Ishikawa (cell line): ENCODE results near the gene COX10.

Experiments
- CEBPB ChIP-seq: IDR thresholded peaks from 2 replicates; pipeline ENCODE4 v1.6.1; 2012
- CREB1 ChIP-seq: IDR thresholded peaks from 2 replicates; pipeline ENCODE4 v1.6.1; 2012; ENCODE audit warnings: low read depth
- EGR1 ChIP-seq: IDR thresholded peaks from 2 replicates; pipeline ENCODE4 v1.6.1; 2012
- EP300 ChIP-seq: IDR thresholded peaks from 2 replicates; pipeline ENCODE4 v1.6.1; 2012; ENCODE audit warnings: borderline replicate concordance
- FOXM1 ChIP-seq: IDR thresholded peaks from 2 replicates; pipeline ENCODE4 v1.6.1; 2012; ENCODE audit warnings: low read depth, borderline replicate concordance
- MAX ChIP-seq: IDR thresholded peaks from 2 replicates; pipeline ENCODE4 v1.6.1; 2012
- RAD21 ChIP-seq: IDR thresholded peaks from 2 replicates; pipeline ENCODE4 v1.6.1; 2012; ENCODE audit warnings: low read depth
- REST ChIP-seq: IDR thresholded peaks from 2 replicates; pipeline ENCODE4 v1.6.1; 2012; ENCODE audit warnings: low read depth, mild to moderate bottlenecking
- TAF1 ChIP-seq: IDR thresholded peaks from 2 replicates; pipeline ENCODE4 v1.6.1; 2012; ENCODE audit warnings: low read depth, mild to moderate bottlenecking
- TCF12 ChIP-seq: IDR thresholded peaks from 2 replicates; pipeline ENCODE4 v1.6.1; 2012; ENCODE audit warnings: low read depth
- TEAD4 ChIP-seq: IDR thresholded peaks from 2 replicates; pipeline ENCODE4 v1.6.1; 2012
- YY1 ChIP-seq: IDR thresholded peaks from 2 replicates; pipeline ENCODE4 v1.6.1; 2012; ENCODE audit warnings: low read depth
- TF ChIP-seq, protein P1 (sequence below): IDR thresholded peaks from 2 replicates; pipeline ENCODE4 v1.6.1; 2012

DNA sequence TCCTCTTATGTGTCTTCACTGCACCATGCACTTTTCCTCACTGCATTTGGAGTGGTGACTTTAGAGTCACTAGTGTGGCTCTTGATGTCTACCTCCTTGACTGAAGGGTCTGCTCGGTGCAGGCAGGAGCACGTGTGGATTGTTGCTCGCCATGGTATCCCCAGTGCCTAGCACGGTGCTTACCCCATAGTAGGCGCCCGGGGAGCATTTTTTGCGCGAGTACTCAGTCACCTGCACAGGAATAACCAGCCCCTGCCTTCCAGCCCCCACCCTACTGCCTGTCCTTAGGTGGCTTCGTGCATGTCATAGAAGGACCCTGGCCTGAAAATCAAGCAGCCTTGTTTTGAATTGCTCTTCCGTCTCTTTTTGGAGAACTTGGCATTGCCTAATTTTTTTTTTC is 136.1 kb downstream of the COX10 start:
- no peak for TF ChIP-seq TEAD4
- no peak for TF ChIP-seq YY1
- TF ChIP-seq MAX = no peak
- TF ChIP-seq RAD21 = no peak
- TF ChIP-seq, protein P1, sequence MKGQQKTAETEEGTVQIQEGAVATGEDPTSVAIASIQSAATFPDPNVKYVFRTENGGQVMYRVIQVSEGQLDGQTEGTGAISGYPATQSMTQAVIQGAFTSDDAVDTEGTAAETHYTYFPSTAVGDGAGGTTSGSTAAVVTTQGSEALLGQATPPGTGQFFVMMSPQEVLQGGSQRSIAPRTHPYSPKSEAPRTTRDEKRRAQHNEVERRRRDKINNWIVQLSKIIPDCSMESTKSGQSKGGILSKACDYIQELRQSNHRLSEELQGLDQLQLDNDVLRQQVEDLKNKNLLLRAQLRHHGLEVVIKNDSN = no peak
- TF ChIP-seq TAF1 = no peak
- TF ChIP-seq TCF12 = no peak
- no peak for TF ChIP-seq FOXM1
- TF ChIP-seq REST = no peak
- TF ChIP-seq EGR1 = no peak
- TF ChIP-seq CREB1 = no peak
- TF ChIP-seq CEBPB = no peak
- no peak for TF ChIP-seq EP300
